GM18526 (cell line): ENCODE data around the gene CAPRIN1.

Experiments used
- POLR2A ChIP-seq: IDR thresholded peaks from 3 replicates; pipeline ENCODE4 v1.6.1; 2011; ENCODE audit not compliant: insufficient read length; ENCODE audit errors: extremely low read depth

The CAPRIN1 gene

DNA sequence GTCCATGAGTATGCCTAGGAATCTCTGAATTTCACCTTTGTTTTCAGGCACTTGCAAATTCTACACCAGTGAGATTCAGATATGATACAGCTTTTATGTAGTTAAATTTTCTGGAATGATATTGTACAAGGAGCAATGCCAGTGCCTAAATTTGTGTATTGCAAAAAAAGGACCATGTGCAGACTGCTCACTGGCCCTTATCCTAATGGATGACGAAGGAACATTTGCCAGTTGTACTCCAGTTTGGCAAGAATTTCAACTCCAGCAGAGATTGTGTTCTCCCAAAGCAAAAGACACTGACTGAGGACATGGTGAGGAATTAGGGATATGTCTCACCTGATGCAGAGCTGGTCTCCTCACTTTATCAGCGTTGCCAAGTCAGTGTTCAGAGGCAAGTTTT is 62.5 kb downstream of the CAPRIN1 start:
- no peak for TF ChIP-seq POLR2A

DNA sequence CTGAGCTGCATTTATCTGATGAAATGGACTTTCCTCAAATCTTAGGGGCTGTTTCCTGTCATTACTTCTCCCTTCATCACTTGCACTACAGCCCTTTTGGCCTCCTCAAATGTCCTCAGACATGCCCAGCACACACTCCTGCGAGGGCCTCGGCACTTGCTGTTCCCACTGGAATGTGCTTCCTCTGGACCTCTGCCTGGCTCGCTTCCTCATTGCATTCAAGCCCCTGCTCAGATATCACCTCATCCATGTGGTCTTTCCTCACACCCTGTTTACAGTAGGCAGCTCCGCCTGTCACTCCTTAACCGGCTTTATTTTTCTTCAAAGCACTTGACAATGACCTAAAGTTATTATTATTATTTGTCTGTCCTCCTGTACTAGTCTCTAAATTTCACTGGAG is 62.9 kb downstream of the CAPRIN1 start:
- TF ChIP-seq POLR2A = no peak

DNA sequence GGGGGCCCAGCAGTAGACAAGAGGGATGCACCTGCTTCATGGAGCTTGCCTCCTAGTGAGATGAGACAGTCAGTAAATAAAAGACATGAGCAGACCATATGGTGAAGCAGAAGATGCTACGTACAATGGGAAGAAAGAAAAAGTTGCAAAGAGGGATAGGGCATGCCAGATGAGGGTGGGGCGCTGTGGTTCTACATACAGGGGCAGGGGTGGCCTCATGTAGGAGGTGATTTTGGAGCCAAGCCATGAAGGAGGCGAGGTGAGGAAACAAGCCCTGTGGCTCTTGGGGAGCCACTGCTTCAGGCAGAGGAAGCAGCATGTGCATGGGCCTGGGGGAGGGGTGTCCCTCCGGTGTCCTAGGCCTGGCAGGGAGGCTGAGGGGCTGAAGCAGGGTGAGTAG is 69.1 kb downstream of the CAPRIN1 start:
- no peak for TF ChIP-seq POLR2A

DNA sequence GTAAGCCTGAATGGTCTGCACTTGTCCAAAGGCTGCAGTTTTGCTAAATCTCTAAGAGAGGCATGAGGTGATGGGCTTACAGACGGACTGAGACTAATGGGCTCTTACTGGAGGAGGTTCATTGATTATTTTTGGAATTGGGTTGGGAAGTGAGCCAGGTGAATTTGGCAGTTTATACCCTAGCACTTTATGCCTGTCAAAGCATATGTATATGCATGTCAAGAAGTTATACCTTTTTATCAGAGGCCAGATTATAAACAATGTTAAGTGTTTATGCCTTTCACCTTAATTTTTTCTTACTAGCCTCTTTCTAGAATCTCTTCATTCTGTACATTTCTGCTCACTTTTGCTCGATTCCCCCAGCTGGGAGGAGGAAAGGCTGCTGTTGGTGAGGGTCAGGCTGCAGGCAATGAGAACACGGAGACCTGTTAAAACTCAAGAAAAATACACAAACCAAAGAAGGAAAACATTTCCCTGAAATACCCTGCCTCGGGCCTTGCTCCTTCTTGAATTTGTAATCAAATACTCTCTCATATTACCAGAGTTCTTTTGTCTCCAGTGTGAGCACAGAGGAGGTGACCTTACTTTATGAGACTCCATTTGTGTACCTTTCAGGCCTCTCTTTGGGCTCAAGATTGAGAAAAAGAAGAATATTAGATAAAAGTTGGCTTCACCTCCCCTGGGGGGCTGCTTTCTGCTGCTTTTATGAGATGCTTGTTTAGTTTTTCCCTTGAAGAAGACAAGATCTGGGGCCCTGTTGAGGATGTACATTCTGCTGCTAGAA is 73.5 kb downstream of the CAPRIN1 start:
- no peak for TF ChIP-seq POLR2A

DNA sequence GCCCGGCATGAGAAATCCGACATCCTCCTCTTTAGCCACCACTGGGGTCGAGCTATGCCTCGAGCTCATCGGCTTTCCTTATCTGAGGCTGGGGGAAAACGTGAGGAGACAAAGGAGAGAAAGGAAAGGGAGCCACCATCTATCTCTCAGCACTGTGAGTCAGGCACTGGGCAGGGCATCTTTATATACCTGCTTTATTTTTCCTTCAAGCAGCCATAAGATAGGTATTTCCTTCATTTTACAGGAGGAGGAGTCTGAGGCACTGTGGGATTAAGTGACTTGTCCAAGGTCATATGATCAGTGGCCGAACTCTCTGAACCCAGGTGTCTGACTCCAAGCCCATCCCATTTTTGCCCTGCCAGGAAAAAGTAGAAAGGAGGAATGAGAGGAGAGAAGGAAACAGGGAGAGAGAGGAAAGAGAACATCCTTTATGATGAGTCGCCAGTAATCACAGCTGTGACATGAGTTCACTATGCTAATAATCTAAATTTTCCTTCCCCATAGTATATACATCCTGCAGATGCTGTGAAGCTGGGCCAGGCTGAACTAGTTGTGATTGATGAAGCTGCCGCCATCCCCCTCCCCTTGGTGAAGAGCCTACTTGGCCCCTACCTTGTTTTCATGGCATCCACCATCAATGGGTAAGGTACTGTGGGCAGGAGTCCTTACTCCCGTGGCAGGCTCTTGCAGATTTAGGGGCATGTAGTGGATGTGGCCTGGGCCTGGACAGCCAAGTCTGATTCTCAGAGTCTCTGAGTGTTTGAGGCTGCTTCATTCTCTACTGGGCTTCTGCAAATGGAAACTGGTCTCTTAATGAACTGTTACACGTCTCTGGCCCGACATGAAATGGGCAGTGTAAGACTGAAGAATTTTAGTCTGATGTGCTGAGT is 75.7 kb downstream of the CAPRIN1 start:
- no peak for TF ChIP-seq POLR2A

DNA sequence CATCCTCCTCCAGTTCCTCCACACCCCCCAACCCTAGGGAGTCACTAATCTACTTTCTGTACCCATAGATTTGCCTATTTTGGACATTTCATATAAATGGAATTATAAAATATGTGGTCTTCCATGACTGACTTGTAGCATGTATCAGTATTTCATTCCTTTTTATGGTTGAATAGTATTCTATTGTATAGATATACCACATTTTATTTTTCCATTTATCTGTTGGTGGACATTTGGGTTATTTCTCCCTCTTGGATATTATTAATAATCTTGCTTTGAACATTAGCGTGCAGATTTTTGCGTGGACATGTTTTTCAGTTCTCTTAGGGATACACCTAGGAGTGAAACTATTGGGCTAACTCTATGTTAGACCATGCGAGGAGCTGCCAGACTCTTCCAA is 77.3 kb downstream of the CAPRIN1 start:
- TF ChIP-seq POLR2A = no peak

DNA sequence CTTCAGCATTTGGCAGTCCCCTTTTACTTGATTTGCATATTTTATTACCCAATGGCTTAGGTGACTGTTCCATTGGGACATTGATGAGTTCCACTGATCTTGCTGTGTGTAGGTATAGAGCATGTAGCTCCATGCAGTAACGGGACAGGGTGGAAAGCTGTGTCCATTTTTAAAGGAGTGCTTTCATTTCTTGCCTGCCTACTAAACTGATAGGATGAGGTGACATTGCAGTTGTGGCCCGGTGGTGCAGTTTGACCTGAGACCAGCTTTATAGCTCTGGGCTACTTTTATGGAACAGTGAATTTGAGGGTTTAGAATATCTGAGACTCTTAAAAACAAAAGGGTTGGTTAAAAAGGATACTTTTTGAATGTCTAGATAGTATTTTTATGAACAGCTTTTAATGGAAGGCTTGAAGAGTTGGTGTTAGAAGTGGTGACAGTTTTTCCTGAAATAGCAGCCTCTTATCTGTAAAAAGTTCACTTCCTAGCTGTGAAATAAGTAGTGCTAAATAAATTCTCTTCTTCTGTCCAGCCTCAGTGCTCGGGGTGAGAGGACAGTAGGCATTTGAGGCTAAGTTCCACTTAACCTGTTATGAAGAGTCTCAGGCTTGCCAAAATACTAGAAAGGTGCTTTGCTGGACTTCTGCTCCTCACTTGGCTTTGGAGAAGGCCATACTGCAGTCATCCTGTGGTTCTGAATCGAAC is 80.9 kb downstream of the CAPRIN1 start:
- TF ChIP-seq POLR2A = no peak

DNA sequence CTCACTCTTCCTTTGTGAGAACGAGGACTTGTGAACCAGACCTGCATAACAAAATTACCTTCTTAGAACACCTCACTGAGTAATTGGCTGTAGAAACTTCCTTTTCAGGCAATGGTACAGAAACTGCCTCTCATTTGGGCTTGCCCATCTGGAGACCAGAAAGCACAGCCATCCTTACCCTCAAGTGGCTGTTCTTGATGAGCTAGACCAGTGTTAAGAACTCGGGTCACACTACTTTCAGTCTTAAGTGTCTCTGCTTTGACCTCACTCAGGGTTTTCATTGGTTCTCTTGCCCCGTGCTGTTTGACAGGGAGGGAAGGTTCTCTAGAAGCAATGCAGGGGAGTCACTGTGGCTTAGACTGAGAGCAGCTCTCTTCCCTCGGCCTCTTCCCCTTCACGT is 83.2 kb downstream of the CAPRIN1 start:
- no peak for TF ChIP-seq POLR2A

DNA sequence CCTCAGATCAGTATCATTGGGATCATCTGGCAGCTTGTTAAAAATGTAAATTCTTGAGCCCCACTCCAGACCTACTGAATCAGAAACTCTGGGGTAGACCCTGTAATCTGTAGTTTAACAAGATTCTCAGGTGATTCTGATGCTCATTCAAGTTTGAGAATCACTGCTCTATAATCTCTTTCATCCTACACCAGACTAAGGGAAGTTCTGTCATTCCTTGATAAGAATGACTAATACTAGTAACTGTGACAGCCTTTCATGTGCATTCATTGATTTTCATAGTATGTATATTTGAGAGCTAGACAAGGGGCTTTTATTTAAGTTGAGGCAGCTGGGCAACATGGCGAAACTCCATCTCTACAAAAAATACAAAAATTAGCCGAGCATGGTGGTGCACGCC is 83.9 kb downstream of the CAPRIN1 start:
- no peak for TF ChIP-seq POLR2A

DNA sequence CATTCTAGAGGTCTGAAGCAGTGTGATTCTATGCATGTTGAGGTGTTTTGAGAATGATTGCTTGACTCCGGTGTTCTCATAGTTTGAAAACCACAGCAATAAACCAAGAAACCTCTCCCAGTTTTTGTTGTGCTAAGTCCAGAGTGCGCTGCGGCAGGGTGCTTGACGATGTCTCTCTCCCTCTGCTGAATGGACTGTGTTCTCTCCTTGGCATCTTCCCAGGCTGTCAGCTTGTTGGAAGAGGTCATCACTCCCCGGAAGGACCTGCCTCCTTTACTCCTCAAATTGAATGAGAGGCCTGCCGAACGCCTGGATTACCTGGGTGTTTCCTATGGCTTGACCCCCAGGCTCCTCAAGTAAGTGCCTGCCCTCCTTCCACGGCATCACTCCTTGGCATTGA is 84.9 kb downstream of the CAPRIN1 start:
- no peak for TF ChIP-seq POLR2A

DNA sequence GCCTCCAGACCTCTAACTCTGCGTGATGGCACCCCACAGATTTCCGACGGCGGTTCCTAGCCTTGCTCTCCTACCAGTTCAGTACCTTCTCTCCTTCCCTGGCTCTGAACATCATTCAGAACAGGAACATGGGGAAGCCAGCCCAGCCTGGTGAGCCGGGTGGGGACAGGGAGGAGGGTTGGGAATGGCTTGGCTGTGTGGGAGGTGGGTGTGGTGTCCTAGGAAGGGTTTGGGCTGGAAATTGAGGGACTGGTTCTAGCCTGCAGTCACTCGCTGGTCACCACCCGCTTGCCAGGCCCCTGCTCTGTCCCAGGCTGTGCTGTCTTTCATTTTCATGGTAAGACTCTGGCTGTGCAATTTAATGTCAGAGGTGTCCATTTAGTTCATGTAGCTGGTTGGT is 87.8 kb downstream of the CAPRIN1 start:
- no peak for TF ChIP-seq POLR2A

DNA sequence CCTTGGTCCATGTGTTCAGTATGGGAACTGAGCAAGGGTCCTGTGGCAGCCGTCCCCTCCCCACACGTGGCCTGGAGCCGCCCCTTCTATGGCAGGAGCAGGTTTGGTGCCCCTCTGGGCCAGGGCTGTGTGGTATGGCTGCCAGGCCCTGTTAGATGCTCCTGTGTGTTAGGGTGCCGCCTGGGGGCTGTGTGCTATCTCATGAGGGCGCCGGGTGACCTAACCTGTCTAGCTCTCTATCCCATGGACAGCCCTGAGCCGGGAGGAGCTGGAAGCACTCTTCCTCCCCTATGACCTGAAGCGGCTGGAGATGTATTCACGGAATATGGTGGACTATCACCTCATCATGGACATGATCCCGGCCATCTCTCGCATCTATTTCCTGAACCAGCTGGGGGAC is 88.6 kb downstream of the CAPRIN1 start:
- TF ChIP-seq POLR2A = no peak

DNA sequence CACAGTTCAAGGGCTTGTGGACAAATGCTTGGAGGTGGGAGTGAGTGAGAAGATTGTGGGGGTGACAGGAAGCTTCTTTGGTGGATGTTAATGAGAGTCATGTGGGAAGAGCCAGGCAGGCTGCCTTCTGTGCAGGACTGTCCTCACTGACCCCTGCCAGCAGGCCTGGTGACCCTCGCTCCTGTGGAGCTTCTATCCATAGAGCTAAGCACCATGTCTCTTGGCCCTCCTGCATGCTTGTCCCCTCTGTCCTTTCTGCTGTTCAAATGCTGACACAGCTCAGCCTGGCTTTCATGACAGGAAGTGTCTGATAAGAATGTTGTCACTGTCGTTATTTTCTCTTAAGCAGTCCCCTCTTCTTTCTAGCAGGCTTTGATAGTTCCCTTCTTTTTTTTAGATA is 91.5 kb downstream of the CAPRIN1 start:
- TF ChIP-seq POLR2A = no peak

DNA sequence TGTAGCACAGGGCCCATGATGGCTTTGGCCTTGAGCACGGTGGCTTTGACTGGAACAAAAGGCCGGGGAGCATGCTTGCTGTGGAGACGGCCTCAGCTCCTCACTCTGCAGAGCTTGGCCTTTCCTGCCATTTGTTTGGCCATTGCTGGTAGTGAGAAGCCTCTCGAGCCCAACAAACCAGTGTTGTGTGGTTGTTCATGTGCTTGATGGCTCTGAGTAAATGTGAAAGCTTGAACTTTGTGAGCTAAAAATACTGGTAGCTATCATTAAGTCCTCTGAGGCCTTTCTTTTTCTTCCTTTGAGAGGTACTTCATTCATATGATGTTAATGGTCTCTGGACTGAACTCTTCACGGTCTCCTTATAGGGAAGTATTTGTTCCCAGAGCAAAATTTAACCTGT is 93.5 kb downstream of the CAPRIN1 start:
- TF ChIP-seq POLR2A = no peak

DNA sequence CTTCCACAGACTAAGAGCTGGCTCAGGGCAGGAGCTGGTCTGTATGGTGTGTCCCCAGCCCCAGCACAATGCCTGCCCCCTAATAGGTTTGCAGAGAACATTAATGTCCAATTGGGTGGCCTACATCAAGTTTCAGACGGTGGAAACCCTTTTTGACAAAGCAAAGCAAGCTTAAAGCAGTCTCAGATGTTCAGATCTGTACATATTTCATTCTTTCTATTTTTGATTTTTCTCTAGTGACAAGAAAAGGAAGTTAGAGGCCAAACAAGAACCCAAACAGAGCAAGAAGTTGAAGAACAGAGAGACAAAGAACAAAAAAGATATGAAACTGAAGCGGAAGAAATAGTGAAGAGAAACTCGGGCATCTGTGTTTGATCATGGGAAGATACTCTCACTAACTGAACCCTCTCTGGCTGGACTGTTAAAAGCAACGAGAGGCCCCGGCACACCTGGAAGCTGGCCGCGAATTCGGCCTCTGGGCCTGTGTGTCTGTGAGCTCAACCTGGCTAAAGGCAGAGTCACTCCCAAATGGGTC is 94.4 kb downstream of the CAPRIN1 start:
- no peak for TF ChIP-seq POLR2A
